WI38 (cell line): ENCODE measurements around the gene TOP1.
A peak's percentile ranks its signal among the peaks of the same experiment; 100 is the strongest.

ENCODE experiments used
- H3K4me3 ChIP-seq: 2 replicates; pipeline ENCODE4 v1.5.1; 2011; ENCODE audit warnings: low read depth, mild to moderate bottlenecking, control low read depth, low read length
- TF ChIP-seq, protein P1 (sequence below): IDR thresholded peaks from 2 replicates; pipeline ENCODE4 v1.5.1; 2012; ENCODE audit warnings: low read depth, mild to moderate bottlenecking, control low read depth, low read length

Gene TOP1

DNA sequence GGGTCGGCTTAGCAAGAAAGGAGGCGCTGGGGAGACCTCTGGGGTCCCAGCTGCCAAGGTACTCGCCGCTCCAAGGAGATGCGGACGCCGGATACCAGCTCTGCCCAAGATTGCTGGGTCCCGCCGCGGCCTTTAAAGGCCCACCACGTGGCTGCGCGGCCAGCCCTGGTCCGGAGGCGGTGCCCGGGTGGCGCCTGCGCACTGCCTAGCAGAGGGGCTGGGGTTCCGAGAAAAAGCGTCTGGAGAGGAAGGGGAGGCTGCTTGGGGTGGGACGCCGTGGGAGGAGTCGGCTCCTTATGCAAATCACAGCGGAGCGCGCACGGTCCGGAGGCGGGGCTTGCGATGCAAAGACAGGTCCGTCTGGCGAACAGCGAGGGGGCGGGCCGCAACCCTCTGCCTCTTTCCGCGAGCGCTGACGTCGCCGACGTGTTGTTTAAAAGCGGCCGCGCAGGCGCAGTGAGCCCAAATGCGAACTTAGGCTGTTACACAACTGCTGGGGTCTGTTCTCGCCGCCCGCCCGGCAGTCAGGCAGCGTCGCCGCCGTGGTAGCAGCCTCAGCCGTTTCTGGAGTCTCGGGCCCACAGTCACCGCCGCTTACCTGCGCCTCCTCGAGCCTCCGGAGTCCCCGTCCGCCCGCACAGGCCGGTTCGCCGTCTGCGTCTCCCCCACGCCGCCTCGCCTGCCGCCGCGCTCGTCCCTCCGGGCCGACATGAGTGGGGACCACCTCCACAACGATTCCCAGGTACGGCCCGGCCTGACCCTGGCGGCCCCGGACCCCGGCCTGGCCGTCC is at the start of gene TOP1:
Gene TOP1, plus strand, starts transcription at position 464 of the 791 bp plus-strand sequence. Its CDS starts 246 bp downstream, at position 710.
- TF ChIP-seq, protein P1, sequence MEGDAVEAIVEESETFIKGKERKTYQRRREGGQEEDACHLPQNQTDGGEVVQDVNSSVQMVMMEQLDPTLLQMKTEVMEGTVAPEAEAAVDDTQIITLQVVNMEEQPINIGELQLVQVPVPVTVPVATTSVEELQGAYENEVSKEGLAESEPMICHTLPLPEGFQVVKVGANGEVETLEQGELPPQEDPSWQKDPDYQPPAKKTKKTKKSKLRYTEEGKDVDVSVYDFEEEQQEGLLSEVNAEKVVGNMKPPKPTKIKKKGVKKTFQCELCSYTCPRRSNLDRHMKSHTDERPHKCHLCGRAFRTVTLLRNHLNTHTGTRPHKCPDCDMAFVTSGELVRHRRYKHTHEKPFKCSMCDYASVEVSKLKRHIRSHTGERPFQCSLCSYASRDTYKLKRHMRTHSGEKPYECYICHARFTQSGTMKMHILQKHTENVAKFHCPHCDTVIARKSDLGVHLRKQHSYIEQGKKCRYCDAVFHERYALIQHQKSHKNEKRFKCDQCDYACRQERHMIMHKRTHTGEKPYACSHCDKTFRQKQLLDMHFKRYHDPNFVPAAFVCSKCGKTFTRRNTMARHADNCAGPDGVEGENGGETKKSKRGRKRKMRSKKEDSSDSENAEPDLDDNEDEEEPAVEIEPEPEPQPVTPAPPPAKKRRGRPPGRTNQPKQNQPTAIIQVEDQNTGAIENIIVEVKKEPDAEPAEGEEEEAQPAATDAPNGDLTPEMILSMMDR, result no peak

DNA sequence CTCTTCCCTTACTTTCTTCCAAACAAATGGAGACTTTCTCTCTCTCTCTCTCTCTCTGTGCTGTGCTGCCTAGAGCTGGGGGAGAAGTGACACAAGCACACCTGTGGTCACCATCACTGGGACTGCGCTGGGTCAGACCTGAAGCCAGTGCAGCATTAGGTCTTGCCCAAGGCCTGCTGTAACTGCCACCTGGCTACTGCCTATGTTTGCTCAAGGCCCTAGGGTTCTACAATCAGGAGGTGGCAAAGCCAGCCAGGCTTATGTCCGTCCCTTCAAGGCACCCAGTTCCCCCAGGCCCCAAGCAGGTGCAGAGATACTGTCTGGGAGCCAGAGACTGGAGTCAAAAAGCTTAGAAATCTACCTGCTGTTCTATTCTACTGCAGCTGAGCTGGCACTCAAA is 49.4 kb upstream of the TOP1 start:
- TF ChIP-seq, protein P1, result no peak
- no peak overlapping the region for H3K4me3 ChIP-seq

More for the DNA sequence above, at the start of gene TOP1:
- peak within 1 kb of the TSS; percentile 90 for H3K4me3 ChIP-seq

DNA sequence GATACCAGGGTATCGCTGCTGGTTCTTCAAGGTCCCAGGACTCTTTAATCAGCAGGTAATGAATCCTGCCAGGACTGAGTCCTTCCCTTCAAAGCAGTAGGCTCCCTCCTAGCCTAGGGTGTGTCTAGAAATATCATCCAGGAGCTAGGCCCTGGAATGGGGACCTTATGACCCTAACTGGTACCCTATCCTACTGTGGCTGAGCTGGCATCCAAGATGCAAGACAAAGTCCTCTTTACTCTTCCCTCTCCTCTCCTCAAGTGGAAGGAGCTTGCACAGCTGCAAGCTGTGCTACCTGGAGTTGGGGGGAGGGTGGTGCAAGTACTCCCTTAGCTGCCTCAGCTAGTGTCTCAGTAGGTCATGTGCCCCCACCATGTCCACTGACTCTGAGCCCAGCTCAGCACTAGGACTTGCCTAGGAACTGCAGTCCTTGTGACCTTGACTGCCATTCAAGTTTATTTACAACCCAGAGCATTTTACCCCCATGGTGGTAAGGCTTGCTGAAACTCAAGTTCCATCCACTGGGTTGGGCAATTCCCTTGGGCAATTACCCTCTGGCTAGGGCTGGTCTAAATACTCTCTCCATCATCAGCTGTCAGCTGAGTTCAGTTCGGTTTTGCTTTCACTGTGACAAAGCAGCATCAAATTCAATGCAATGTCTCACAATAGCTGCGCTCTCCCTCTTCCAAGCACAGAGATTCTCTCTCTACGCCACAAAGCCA is 48.4 kb upstream of the TOP1 start:
- no peak overlapping the region for H3K4me3 ChIP-seq
- TF ChIP-seq, protein P1, result no peak

DNA sequence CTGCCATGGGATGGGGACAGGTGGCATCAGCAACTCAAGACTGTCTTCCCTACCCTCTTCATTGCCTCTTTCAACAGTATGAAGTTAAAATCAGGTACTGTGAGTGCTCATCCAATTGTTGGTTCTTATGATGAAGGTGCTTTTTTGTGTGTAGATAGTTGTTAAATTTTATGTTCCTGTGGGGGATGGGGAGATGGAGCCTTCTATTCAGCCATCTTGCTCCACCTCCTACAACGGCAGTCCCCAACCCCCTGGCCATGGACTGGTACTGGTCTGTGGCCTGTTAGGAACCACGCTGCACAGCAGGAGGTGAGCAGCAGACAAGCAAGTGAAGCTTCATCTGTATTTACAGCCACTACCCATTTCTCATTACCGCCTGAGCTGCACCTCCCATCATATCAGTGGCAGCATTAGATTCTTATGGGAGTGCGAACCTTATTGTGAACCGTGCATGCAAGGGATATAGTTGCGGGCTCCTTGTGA is 47.8 kb upstream of the TOP1 start:
- no peak overlapping the region for H3K4me3 ChIP-seq
- TF ChIP-seq, protein P1, result no peak

DNA sequence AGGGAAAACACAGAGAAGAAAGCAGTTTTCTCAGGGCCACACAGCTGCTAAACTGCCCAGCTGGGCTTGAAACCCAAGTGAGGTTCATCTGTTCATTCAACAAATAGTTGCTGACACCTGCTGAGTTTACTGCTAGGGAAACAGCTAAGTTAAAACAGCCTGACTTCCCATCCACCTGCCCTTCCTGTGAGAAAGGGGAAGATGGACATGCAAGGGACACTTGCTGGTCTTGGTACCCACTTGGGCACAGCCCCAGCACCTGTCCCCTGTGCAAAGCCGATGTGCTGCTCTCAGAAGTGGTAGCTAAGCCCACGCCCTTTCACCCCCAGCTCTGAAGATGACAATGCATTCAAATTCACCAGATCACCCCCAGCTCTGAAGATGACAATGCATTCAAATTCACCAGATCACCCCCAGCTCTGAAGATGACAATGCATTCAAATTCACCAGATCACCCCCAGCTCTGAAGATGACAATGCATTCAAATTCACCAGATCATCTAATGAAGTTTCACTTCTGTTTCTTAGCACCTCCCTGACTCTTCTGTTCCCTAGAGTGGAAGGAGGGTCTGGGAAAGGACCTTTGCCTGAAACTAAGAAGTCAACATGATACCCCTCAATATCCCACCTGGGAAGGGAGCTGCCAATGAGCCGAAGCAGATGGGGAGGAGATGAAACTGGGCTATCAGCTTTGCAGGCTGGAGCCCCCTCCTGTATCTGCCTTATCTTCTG is 46.0 kb upstream of the TOP1 start:
- TF ChIP-seq, protein P1, result no peak
- H3K4me3 ChIP-seq, result no peak overlapping the region

DNA sequence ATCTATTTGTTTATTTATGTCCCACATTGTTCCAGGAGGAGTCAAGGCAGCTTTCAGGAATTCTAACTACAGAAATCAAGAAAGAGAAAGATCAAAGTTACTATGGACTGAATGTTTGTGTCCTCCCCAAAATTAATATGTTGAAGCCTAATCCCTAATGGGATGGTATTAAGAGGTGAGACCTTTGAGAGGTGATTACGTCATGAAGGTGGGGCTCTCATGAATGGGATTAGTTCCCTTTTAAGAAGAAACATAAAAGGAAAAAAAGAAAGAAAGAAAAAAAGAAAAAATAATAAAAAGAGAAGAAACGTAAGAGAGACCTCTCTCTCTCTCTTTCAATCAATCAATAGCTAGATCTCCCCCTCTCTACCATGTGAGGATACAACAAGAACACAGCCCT is 44.7 kb upstream of the TOP1 start:
- H3K4me3 ChIP-seq, result no peak overlapping the region
- TF ChIP-seq, protein P1, result no peak

DNA sequence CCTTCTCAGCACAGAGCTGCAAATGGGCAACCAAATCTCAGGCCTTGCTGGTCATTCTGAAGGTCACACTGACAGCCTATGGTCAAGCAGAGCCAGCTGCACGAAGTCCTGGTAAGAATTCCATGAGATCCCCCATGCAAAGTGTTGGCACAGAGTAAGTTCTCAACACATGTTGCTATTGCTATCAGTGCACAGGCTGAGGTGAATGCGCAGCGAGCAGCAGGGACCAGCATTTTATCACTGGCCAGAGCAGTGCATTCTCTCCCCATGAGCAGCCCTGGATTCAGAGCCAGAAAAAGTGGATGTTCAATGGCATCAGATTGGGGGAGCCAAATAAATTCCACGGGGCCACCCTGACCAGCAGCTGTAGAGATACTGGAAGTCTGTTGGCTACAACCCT is 44.1 kb upstream of the TOP1 start:
- H3K4me3 ChIP-seq, result no peak overlapping the region
- TF ChIP-seq, protein P1, result no peak
